H9 (cell line): ENCODE data around the gene TMEM132D. TPM values are rescaled to one million over a fixed set of nuclear protein-coding genes. Genes with fewer than 3 reads are reported as not detected.

Source experiments
- DNase-seq: peaks from one replicate; pipeline ENCODE4 v3.0.0-alpha.2; 2017
- H2AFZ ChIP-seq: one replicate; pipeline ENCODE4 v1.6.1; 2013; ENCODE audit warnings: mild to moderate bottlenecking, low read length, control low read depth, moderate library complexity
- H2AK5ac ChIP-seq: 2 replicates; pipeline ENCODE4 v1.6.1; 2013; ENCODE audit warnings: low read length, control low read depth, mixed read lengths; ENCODE audit not compliant: insufficient read length
- H2BK120ac ChIP-seq: one replicate; pipeline ENCODE4 v1.6.1; 2013; ENCODE audit warnings: low read depth, mild to moderate bottlenecking, low read length, control low read depth, inconsistent platforms; ENCODE audit not compliant: poor library complexity, severe bottlenecking
- H2BK12ac ChIP-seq: 2 replicates; pipeline ENCODE4 v1.6.1; 2013; ENCODE audit warnings: low read length, control low read depth, mixed read lengths, low read depth; ENCODE audit not compliant: insufficient read length
- H2BK15ac ChIP-seq: 2 replicates; pipeline ENCODE4 v1.6.1; 2013; ENCODE audit warnings: low read depth, low read length, control low read depth
- H2BK20ac ChIP-seq: one replicate; pipeline ENCODE4 v1.6.1; 2013; ENCODE audit warnings: low read depth, mild to moderate bottlenecking, low read length, control low read depth, inconsistent platforms; ENCODE audit not compliant: poor library complexity, severe bottlenecking
- H2BK5ac ChIP-seq: 2 replicates; pipeline ENCODE4 v1.6.1; 2013; ENCODE audit warnings: low read length, control low read depth, mixed read lengths; ENCODE audit not compliant: insufficient read length
- H3K14ac ChIP-seq: 2 replicates; pipeline ENCODE4 v1.6.1; 2013; ENCODE audit warnings: low read length, control low read depth; ENCODE audit not compliant: insufficient read depth
- H3K18ac ChIP-seq: 2 replicates; pipeline ENCODE4 v1.6.1; 2013; ENCODE audit warnings: low read depth, mild to moderate bottlenecking, mixed read lengths, low read length, control low read depth; ENCODE audit not compliant: insufficient read length
- H3K23ac ChIP-seq: 2 replicates; pipeline ENCODE4 v1.6.1; 2013; ENCODE audit warnings: low read length, control low read depth, mixed read lengths, low read depth; ENCODE audit not compliant: insufficient read length
- H3K23me2 ChIP-seq: 2 replicates; pipeline ENCODE4 v1.6.1; 2013; ENCODE audit warnings: low read depth, mild to moderate bottlenecking, mixed read lengths, low read length, control low read depth; ENCODE audit not compliant: insufficient read length, poor library complexity, severe bottlenecking
- H3K27ac ChIP-seq: 2 replicates; pipeline ENCODE4 v1.5.1; 2013; ENCODE audit warnings: low read length, control low read depth, mixed read lengths, low read depth; ENCODE audit not compliant: insufficient read length
- H3K27me3 ChIP-seq: 2 replicates; pipeline ENCODE4 v1.6.1; 2013; ENCODE audit warnings: low read length, control low read depth, inconsistent platforms; ENCODE audit not compliant: insufficient read depth
- H3K4ac ChIP-seq: 2 replicates; pipeline ENCODE4 v1.6.1; 2013; ENCODE audit warnings: low read depth, mild to moderate bottlenecking, control low read depth, inconsistent platforms, low read length, moderate library complexity
- H3K4me1 ChIP-seq: 2 replicates; pipeline ENCODE4 v1.6.1; 2013; ENCODE audit warnings: low read length, control low read depth, inconsistent platforms; ENCODE audit not compliant: insufficient read depth
- H3K4me2 ChIP-seq: 2 replicates; pipeline ENCODE4 v1.6.1; 2013; ENCODE audit warnings: low read length, control low read depth, mixed read lengths; ENCODE audit not compliant: insufficient read length, insufficient read depth
- H3K56ac ChIP-seq: 2 replicates; pipeline ENCODE4 v1.6.1; 2013; ENCODE audit warnings: low read depth, mild to moderate bottlenecking, mixed read lengths, low read length, control low read depth; ENCODE audit not compliant: insufficient read length
- H3K79me1 ChIP-seq: 2 replicates; pipeline ENCODE4 v1.6.1; 2013; ENCODE audit warnings: low read depth, mild to moderate bottlenecking, moderate library complexity, low read length, control low read depth, inconsistent platforms; ENCODE audit not compliant: insufficient read depth, poor library complexity, severe bottlenecking
- H3K79me2 ChIP-seq: 2 replicates; pipeline ENCODE4 v1.6.1; 2013; ENCODE audit warnings: low read length, control low read depth, inconsistent platforms; ENCODE audit not compliant: insufficient read depth
- H3K9ac ChIP-seq: 2 replicates; pipeline ENCODE4 v1.6.1; 2013; ENCODE audit warnings: low read length, control low read depth, mixed read lengths; ENCODE audit not compliant: insufficient read length; ENCODE audit errors: extremely low read depth
- H3K9me3 ChIP-seq: one replicate; pipeline ENCODE4 v1.6.1; 2013; ENCODE audit warnings: low read depth, low read length, inconsistent platforms; ENCODE audit not compliant: control insufficient read depth
- H3T11ph ChIP-seq: one replicate; pipeline ENCODE4 v1.6.1; 2013; ENCODE audit warnings: mild to moderate bottlenecking, low read length, control low read depth, inconsistent platforms
- H4K20me1 ChIP-seq: one replicate; pipeline ENCODE4 v1.6.1; 2013; ENCODE audit not compliant: control insufficient read depth, insufficient read length, insufficient read depth
- H4K5ac ChIP-seq: 2 replicates; pipeline ENCODE4 v1.6.1; 2013; ENCODE audit warnings: low read depth, mild to moderate bottlenecking, mixed read lengths, low read length, control low read depth; ENCODE audit not compliant: insufficient read length
- H4K8ac ChIP-seq: replicated peaks from 2 replicates; pipeline ENCODE4 v1.6.1; 2013; ENCODE audit warnings: low read length, control low read depth, mixed read lengths, low read depth; ENCODE audit not compliant: insufficient read length
- H4K91ac ChIP-seq: 2 replicates; pipeline ENCODE4 v1.6.1; 2013; ENCODE audit warnings: low read depth, mild to moderate bottlenecking, moderate library complexity, mixed read lengths, low read length, control low read depth; ENCODE audit not compliant: insufficient read length
- H3K27ac Mint-ChIP-seq, 3 experiments: 2 replicates in 2 of 3; 3 replicates in 1 of 3; pipeline ENCODE4 v1.8.0; 2020 to 2021; ENCODE audit warnings: mixed read lengths in 3 of 3, mild to moderate bottlenecking in 1 of 3, moderate library complexity in 1 of 3
- H3K27me3 Mint-ChIP-seq: 2 replicates; pipeline ENCODE4 v1.8.0; 2021; ENCODE audit warnings: low read depth, mild to moderate bottlenecking, moderate library complexity, mixed read lengths
- H3K36me3 Mint-ChIP-seq, 3 experiments: 2 replicates in 2 of 3; 3 replicates in 1 of 3; pipeline ENCODE4 v1.8.0; 2020 to 2021; ENCODE audit warnings: low read depth in 3 of 3, mixed read lengths in 3 of 3; ENCODE audit not compliant: insufficient read depth in 1 of 3
- H3K4me1 Mint-ChIP-seq, 2 experiments: 2 replicates each; pipeline ENCODE4 v1.8.0; 2020; ENCODE audit warnings: mixed read lengths in 2 of 2
- H3K4me3 Mint-ChIP-seq, 2 experiments: 2 replicates in 1 of 2; 3 replicates in 1 of 2; pipeline ENCODE4 v1.8.0; 2020 to 2021; ENCODE audit warnings: mild to moderate bottlenecking in 2 of 2, mixed read lengths in 2 of 2, moderate library complexity in 1 of 2
- H3K9me3 Mint-ChIP-seq, 2 experiments: 2 replicates in 1 of 2; 3 replicates in 1 of 2; pipeline ENCODE4 v1.8.0; 2020; ENCODE audit warnings: mild to moderate bottlenecking in 2 of 2, mixed read lengths in 2 of 2, moderate library complexity in 1 of 2
- WGBS: extraction: QIAGEN DNeasy Blood & Tissue Kit; methylation state at CpG from one replicate; pipeline ENCODE4 v1.1.7; 2013; ENCODE audit warnings: missing lambda C conversion rate, low lambda C conversion rate, mixed read lengths; ENCODE audit not compliant: insufficient read length; ENCODE audit errors: extremely low coverage; 5-methylcytosine and 5-hydroxymethylcytosine counted together
- total RNA-seq: library from RNA; stranded (reverse); gene quantifications from 2 replicates; pipeline ENCODE4 v1.2.1, GENCODE V29; 2021
- TF ChIP-seq, protein P1 (sequence below): fragments of 200-600 bp; sonication (generic); conservative IDR thresholded peaks from 3 replicates; pipeline ENCODE4 v1.8.0; 2021; ENCODE audit warnings: antibody characterized with exemption, mild to moderate bottlenecking

The TMEM132D gene
- total RNA-seq, 1 experiment from 2014 or later = 6.1 TPM

DNA sequence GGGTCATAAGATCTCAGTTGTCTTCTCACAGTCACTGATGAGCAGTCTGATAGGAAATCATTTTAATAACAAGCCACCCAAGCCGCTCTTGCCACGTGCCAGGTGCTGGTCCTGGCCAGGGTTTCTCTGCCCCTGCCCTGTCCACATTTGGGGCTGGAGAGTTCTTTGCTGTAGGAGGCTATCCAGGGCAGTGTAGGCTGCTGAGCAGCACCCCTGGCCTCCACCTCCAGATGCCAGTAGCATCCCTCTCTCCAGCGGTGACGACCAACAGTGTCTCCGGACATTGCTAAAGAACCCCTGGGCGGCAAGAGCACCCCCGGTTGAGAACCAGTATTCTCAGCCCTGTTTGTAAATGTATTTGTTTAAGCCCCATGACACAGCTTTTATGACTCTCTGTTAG lies 806.9 kb downstream of the TMEM132D start:
- no peak for DNase-seq
- H3K27me3 ChIP-seq = no peaks in the 10 kb centered on the region
- H3K9me3 ChIP-seq = no peaks in the 10 kb centered on the region
- H2BK5ac ChIP-seq = no peak overlapping the region
- Mint-ChIP-seq H3K27me3 (peaks cover 6% of the 10 kb centered on the region), H3K36me3 (peaks cover 0 to 2% (median 0%) of the 10 kb centered on the region in 3 experiments; a peak in 1 of 7 replicates), H3K4me1 (peaks cover 2 to 7% of the 10 kb centered on the region in 2 experiments; a peak in 2 of 4 replicates), H3K4me3 (no peak overlapping the region), H3K9me3 (peaks cover 3 to 4% of the 10 kb centered on the region in 2 experiments; a peak in 2 of 5 replicates), H3K27ac (no peak overlapping the region)
- H4K8ac ChIP-seq = no peak overlapping the region
- no CpG with 5 or more reads among the region's 7 CpGs for WGBS
- no peak overlapping the region for H3T11ph ChIP-seq
- no peaks in the 10 kb centered on the region for H4K20me1 ChIP-seq
- H2BK20ac ChIP-seq = no peak overlapping the region
- H3K79me1 ChIP-seq = no peaks in the 10 kb centered on the region
- no peak overlapping the region for H2AK5ac ChIP-seq
- no peak overlapping the region for H4K5ac ChIP-seq
- no peak overlapping the region for H3K14ac ChIP-seq
- no peak overlapping the region for H2BK12ac ChIP-seq
- TF ChIP-seq, protein P1, sequence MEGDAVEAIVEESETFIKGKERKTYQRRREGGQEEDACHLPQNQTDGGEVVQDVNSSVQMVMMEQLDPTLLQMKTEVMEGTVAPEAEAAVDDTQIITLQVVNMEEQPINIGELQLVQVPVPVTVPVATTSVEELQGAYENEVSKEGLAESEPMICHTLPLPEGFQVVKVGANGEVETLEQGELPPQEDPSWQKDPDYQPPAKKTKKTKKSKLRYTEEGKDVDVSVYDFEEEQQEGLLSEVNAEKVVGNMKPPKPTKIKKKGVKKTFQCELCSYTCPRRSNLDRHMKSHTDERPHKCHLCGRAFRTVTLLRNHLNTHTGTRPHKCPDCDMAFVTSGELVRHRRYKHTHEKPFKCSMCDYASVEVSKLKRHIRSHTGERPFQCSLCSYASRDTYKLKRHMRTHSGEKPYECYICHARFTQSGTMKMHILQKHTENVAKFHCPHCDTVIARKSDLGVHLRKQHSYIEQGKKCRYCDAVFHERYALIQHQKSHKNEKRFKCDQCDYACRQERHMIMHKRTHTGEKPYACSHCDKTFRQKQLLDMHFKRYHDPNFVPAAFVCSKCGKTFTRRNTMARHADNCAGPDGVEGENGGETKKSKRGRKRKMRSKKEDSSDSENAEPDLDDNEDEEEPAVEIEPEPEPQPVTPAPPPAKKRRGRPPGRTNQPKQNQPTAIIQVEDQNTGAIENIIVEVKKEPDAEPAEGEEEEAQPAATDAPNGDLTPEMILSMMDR = no peak
- H3K4me1 ChIP-seq = no peaks in the 10 kb centered on the region
- H3K56ac ChIP-seq = no peak overlapping the region
- no peak overlapping the region for H3K27ac ChIP-seq
- no peaks in the 10 kb centered on the region for H3K79me2 ChIP-seq
- no peak overlapping the region for H2AFZ ChIP-seq
- H2BK120ac ChIP-seq = no peak overlapping the region
- no peak overlapping the region for H3K18ac ChIP-seq
- H3K4ac ChIP-seq = no peak overlapping the region
- H3K9ac ChIP-seq = no peak overlapping the region
- H3K4me2 ChIP-seq = no peak overlapping the region
- no peak overlapping the region for H3K23ac ChIP-seq
- H2BK15ac ChIP-seq = no peak overlapping the region
- no peaks in the 10 kb centered on the region for H3K23me2 ChIP-seq
- H4K91ac ChIP-seq = no peak overlapping the region
